Measurements from ENCODE around the gene BSPRY.
"Not testable (repeated sequence)": the region's sequence is repeated elsewhere in the genome, so short reads cannot be mapped to it uniquely, and the experiment has no call there.

Gene BSPRY

DNA sequence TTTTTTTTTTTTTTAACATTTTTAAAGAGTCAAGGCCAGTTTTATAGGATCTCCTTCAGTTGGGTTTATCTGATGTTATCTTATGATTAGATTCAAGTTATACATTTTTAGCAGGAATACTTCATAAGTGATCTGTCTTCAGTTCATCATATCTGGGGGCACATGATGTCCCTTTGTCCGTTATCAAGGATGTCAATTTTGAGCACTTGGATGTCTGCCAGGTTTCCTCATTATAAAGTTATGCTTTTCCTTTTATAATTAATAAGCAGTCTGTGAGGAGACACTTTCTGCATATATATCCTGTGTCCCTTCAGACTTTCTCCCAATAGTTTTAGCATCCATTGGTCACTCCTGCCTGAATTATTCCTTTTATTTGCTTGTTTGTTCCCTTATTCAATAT is 15.6 kb downstream of the BSPRY start:
- in situ Hi-C loops (cut with MboI; ENCODE audit: low pct_unique_long_range_greater_than_20kb, low sequenced_read_pairs, unreplicated experiment), result no loop called here
- TF ChIP-seq, protein P1, sequence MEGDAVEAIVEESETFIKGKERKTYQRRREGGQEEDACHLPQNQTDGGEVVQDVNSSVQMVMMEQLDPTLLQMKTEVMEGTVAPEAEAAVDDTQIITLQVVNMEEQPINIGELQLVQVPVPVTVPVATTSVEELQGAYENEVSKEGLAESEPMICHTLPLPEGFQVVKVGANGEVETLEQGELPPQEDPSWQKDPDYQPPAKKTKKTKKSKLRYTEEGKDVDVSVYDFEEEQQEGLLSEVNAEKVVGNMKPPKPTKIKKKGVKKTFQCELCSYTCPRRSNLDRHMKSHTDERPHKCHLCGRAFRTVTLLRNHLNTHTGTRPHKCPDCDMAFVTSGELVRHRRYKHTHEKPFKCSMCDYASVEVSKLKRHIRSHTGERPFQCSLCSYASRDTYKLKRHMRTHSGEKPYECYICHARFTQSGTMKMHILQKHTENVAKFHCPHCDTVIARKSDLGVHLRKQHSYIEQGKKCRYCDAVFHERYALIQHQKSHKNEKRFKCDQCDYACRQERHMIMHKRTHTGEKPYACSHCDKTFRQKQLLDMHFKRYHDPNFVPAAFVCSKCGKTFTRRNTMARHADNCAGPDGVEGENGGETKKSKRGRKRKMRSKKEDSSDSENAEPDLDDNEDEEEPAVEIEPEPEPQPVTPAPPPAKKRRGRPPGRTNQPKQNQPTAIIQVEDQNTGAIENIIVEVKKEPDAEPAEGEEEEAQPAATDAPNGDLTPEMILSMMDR (IDR thresholded peaks at IDR 0.05; ENCODE audit: extremely low read depth, insufficient read depth, missing control alignments), result no peak
- DNase-seq (ENCODE audit: low spot score), result no peak

DNA sequence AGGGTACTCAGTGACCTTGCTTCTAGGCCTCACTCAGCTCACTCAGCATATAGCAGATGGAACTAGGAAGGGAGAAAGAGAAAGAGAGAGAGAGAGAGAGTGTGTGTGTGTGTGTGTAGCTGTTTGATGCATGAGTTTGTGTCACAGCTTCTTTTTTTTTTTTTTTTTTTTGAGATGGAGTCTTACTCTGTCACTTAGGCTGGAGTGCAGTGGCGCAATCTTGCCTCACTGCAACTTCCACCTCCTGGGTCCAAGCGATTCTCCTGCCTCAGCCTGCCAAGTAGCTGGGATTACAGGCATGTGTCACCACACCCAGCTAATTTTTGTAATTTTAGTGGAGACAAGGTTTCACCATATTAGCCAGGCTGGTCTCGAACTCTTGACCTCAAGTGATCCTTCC is 16.3 kb downstream of the BSPRY start:
- not testable (repeated sequence) for DNase-seq (ENCODE audit: low spot score)

DNA sequence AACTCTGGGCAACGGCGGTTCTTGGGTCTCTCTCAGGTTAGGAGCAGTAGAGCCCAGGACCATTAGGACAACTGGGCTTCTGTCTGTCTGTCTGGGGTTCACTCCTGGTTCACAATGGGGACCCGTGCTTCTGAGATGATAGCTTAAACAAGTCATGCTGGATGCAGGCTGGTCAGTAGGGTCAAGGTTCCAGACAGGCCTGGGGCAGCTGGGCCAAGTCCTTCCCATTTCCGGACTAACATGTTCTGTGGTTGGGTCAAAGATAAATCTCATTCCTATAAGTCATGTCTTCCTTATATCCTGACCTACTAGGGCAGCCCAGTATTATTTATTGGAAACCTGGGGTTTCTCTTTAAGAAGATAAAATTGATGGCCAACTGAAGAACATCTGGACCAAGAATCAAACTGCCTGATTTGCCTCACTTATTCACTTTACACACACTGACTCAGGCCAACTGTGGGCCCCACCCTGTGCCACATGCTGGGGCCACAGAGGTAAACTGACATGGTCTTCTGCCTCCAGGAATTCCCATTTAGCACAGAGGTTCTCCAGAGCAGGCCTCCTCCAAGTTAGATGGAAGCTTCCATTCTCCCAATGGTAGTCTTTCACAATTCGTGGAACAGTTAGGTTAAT is 19.1 kb downstream of the BSPRY start:
- in situ Hi-C loops (cut with MboI; ENCODE audit: low pct_unique_long_range_greater_than_20kb, low sequenced_read_pairs, unreplicated experiment), result no loop called here
- DNase-seq (ENCODE audit: low spot score), result no peak
- TF ChIP-seq, protein P1 (IDR thresholded peaks at IDR 0.05; ENCODE audit: extremely low read depth, insufficient read depth, missing control alignments), result no peak

More for the DNA sequence above, 16.3 kb downstream of the BSPRY start:
- in situ Hi-C loops (cut with MboI; ENCODE audit: low pct_unique_long_range_greater_than_20kb, low sequenced_read_pairs, unreplicated experiment), result not testable (repeated sequence)

DNA sequence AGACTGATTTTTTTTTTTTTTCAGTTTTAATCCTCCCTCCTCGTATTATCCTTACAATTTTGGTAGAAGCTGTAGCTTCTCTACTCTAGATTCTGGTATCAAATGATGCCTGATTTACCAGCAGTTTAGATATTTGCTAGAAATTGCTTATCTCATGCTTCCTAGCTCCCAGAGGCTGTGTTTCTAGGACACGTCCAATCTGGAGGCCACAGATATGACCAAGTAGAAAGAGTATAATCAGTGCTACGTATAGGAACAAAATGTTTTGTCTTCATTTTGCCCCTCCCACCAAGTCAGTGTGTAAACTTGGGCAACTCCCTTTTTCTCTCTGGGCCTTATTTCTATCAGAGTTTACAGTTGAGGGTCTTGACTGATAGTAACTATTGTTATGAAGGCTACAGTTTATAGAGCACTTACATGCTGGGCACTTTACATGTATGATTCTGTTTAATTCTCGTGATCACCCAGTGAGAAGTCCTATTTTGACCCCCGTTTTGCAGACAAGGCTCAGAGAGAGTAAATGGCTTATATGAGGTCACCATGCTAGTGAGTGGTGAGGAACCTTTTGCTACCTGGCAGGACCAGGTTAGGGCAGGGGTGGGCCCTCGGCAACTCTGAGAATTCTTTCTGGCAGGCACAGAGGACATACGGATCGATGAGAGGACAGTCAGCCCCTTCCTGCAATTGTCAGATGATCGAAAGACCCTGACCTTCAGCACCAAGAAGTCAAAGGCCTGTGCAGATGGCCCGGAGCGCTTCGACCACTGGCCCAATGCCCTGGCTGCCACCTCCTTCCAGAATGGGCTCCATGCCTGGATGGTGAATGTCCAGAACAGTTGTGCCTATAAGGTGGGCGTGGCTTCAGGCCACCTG is 19.9 kb downstream of the BSPRY start:
- no peak for DNase-seq (ENCODE audit: low spot score)
- in situ Hi-C loops (cut with MboI; ENCODE audit: low pct_unique_long_range_greater_than_20kb, low sequenced_read_pairs, unreplicated experiment), result no loop called here
- TF ChIP-seq, protein P1 (IDR thresholded peaks at IDR 0.05; ENCODE audit: extremely low read depth, insufficient read depth, missing control alignments), result no peak

DNA sequence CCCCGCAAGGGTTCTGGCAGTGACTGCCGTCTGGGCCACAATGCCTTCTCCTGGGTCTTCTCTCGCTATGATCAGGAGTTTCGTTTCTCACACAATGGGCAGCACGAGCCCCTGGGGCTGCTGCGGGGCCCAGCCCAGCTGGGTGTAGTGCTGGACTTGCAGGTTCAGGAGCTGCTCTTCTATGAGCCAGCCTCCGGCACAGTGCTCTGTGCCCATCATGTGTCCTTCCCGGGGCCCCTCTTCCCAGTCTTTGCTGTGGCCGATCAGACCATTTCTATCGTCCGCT is 20.5 kb downstream of the BSPRY start:
- DNase-seq (ENCODE audit: low spot score), result no peak
- in situ Hi-C loops (cut with MboI; ENCODE audit: low pct_unique_long_range_greater_than_20kb, low sequenced_read_pairs, unreplicated experiment), result no loop called here

DNA sequence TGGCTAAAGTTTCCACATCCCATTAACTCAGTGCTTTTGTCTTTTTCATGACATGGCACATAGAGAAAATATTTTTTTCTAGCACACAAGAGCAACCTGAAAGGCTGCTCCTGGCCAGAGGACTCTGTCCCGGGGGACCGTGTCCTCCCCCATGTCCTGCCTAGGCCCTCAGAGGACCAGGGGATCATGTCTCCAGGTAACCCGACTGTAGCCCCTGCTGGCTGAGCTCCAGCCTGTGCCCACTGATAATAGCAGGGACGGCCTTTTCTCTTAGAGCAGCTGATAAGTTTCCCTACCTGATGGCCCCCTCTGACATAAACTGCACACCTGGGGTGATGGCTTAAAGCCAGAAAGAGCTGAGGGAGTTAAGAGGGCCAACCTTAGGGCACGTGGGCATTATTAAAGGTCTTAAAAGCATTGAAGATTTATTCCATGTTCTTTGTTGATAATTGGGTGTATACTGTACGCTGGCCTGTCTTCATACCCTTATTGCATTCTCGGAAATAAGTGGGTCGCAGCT is 21.5 kb downstream of the BSPRY start:
- TF ChIP-seq, protein P1 (IDR thresholded peaks at IDR 0.05; ENCODE audit: extremely low read depth, insufficient read depth, missing control alignments), result no peak
- no peak for DNase-seq (ENCODE audit: low spot score)
- in situ Hi-C loops (cut with MboI; ENCODE audit: low pct_unique_long_range_greater_than_20kb, low sequenced_read_pairs, unreplicated experiment), result no loop called here

More for the DNA sequence above, 20.5 kb downstream of the BSPRY start:
- TF ChIP-seq, protein P1 (IDR thresholded peaks at IDR 0.05; ENCODE audit: extremely low read depth, insufficient read depth, missing control alignments), result no peak

DNA sequence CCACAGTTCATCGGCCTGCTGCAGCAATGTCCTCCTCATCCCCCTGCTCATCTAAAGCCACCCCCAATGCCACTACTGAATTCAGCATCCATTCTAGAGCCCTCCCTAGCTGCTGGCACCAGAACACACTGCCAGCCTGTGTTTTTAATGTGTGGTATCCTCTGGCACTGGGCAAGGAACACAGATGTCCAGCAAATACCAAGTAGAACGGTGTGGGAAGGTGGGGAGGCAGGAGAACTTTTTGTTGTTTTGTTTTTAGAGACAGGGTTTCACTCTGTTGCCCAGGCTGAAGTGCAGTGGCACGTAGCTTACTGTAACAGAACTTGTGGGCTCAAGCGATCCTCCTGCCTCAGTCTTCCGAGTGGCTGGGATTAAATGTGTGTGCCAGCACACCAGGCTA is 22.7 kb downstream of the BSPRY start:
- TF ChIP-seq, protein P1 (IDR thresholded peaks at IDR 0.05; ENCODE audit: extremely low read depth, insufficient read depth, missing control alignments), result no peak
- no peak for DNase-seq (ENCODE audit: low spot score)
- in situ Hi-C loops (cut with MboI; ENCODE audit: low pct_unique_long_range_greater_than_20kb, low sequenced_read_pairs, unreplicated experiment), result no loop called here

Measured in GM13977 (cell line).